K562 treated with DMSO at 1 percent for 24 hours (cell line): ENCODE results near the gene HDAC3. TPM values are rescaled to one million over a fixed set of nuclear protein-coding genes. Genes with fewer than 3 reads are reported as not detected.

Experiments used
- total RNA-seq: library from RNA; unstranded; fragments of 300-600 nt; gene quantifications from 2 replicates; pipeline ENCODE4 v1.2.3, GENCODE V29; 2022; ENCODE audit warnings: low read depth; ENCODE audit not compliant: insufficient read depth

Gene HDAC3
- 111 and 114 TPM in 2 replicates for total RNA-seq

GRCh38 chr5:141636413-141637122, at the start of gene HDAC3, which contains the start of gene RELL2:
TSS of gene HDAC3 (minus strand) at chr5:141636849. CDS start at chr5:141636790, 59 bp downstream.
TSS of gene RELL2 (plus strand) at chr5:141636997. CDS start at chr5:141638226, 1,229 bp downstream.

GRCh38 chr5:141681695-141682641, 45.3 kb upstream of the HDAC3 start, which contains the start of gene ARAP3:
TSS of gene ARAP3 (minus strand) at chr5:141682230. CDS start at chr5:141680486, 1,744 bp downstream.

GRCh38 chr5:141650851-141651727, 14.4 kb upstream of the HDAC3 start, which contains the start of gene FCHSD1:
TSS of gene FCHSD1 (minus strand) at chr5:141651418. CDS start at chr5:141651368, 50 bp downstream.

GRCh38 chr5:141618804-141619554, 17.7 kb downstream of the HDAC3 start, which contains the start of gene DIAPH1:
TSS of gene DIAPH1 (minus strand) at chr5:141619000. CDS start at chr5:141618914, 86 bp downstream.

Other genes with a start within 250 kb of the HDAC3 start
- gene PCDHGB4, start 249.2 kb downstream of the HDAC3 start, total RNA-seq = 0.12 and 0.16 TPM in 2 replicates
- 0.43 and 0.49 TPM in 2 replicates for gene PCDHGA8, start 244.2 kb downstream of the HDAC3 start, total RNA-seq
- gene PCDHGB5, start 238.9 kb downstream of the HDAC3 start, total RNA-seq = 0.42 and 0.75 TPM in 2 replicates
- 0.17 TPM in 1 of 2 replicates, not detected in the other for gene PCDHGA9, start 234.1 kb downstream of the HDAC3 start, total RNA-seq
- 0.16 and 0.27 TPM in 2 replicates for gene PCDHGB6, start 228.8 kb downstream of the HDAC3 start, total RNA-seq
- 0.07 TPM in 1 of 2 replicates, not detected in the other for gene PCDHGA10, start 223.9 kb downstream of the HDAC3 start, total RNA-seq
- not detected in 2 replicates for gene PCDHGB7, start 219.2 kb downstream of the HDAC3 start, total RNA-seq
- gene PCDHGA11, start 215.8 kb downstream of the HDAC3 start, total RNA-seq = 0.15 TPM in 1 of 2 replicates, not detected in the other
- gene PCDHGA12, start 206.3 kb downstream of the HDAC3 start, total RNA-seq = 0.06 TPM in 1 of 2 replicates, not detected in the other
- gene PCDHGC3, start 160.9 kb downstream of the HDAC3 start, total RNA-seq = not detected in 2 replicates
- not detected in 2 replicates for gene PCDHGC4, start 151.8 kb downstream of the HDAC3 start, total RNA-seq
- gene PCDHGC5, start 147.8 kb downstream of the HDAC3 start, total RNA-seq = not detected in 2 replicates
- 160 and 183 TPM in 2 replicates for gene DIAPH1, start 17.8 kb downstream of the HDAC3 start, total RNA-seq
- 9.6 and 9.8 TPM in 2 replicates for gene RELL2, start 148 bp upstream of the HDAC3 start, total RNA-seq
- gene FCHSD1, start 14.6 kb upstream of the HDAC3 start, total RNA-seq = 18.0 and 19.8 TPM in 2 replicates
- gene ARAP3, start 45.4 kb upstream of the HDAC3 start, total RNA-seq = 13.3 and 13.5 TPM in 2 replicates
- 1.7 and 1.9 TPM in 2 replicates for gene PCDH1, start 241.6 kb upstream of the HDAC3 start, total RNA-seq